WTC11 (cell line): ENCODE data around the gene RBFOX2.

Source experiments
- ARID4B ChIP-seq: sonication (generic); formaldehyde crosslinking; IDR thresholded peaks from 2 replicates; pipeline ENCODE4 v1.8.0; 2023; ENCODE audit warnings: missing genetic modification reagents, mild to moderate bottlenecking, borderline replicate concordance
- ATF3 ChIP-seq: sonication (generic); formaldehyde crosslinking; conservative IDR thresholded peaks from 2 replicates; pipeline ENCODE4 v1.8.1; 2022; ENCODE audit warnings: mild to moderate bottlenecking, missing genetic modification reagents
- CTCF ChIP-seq: fragments of 200-600 bp; IDR thresholded peaks from 2 replicates; pipeline ENCODE4 v1.8.0; 2022; ENCODE audit warnings: antibody characterized with exemption
- HMGA2 ChIP-seq: fragments of 250-450 bp; sonication (Bioruptor Pico); IDR thresholded peaks from 2 replicates; pipeline ENCODE4 v1.4.0; 2021; ENCODE audit warnings: mild to moderate bottlenecking, moderate library complexity
- MAX ChIP-seq: sonication (generic); formaldehyde crosslinking; IDR thresholded peaks from 2 replicates; pipeline ENCODE4 v1.8.0; 2022; ENCODE audit warnings: mild to moderate bottlenecking, missing genetic modification reagents
- SP1 ChIP-seq: sonication (generic); formaldehyde crosslinking; conservative IDR thresholded peaks from 2 replicates; pipeline ENCODE4 v1.8.1; 2022; ENCODE audit warnings: missing genetic modification reagents
- TCF7 ChIP-seq: sonication (generic); formaldehyde crosslinking; IDR thresholded peaks from 2 replicates; pipeline ENCODE4 v1.8.0; 2022; ENCODE audit warnings: mild to moderate bottlenecking, low read depth, missing genetic modification reagents, moderate library complexity
- TEAD4 ChIP-seq: sonication (generic); formaldehyde crosslinking; IDR thresholded peaks from 2 replicates; pipeline ENCODE4 v1.8.0; 2022; ENCODE audit warnings: mild to moderate bottlenecking, missing genetic modification reagents
- ZNF219 ChIP-seq: sonication (generic); formaldehyde crosslinking; IDR thresholded peaks from 2 replicates; pipeline ENCODE4 v1.8.0; 2023; ENCODE audit warnings: missing genetic modification reagents, mild to moderate bottlenecking, borderline replicate concordance
- TF ChIP-seq, protein P1 (sequence below): sonication (generic); formaldehyde crosslinking; IDR thresholded peaks from 2 replicates; pipeline ENCODE4 v1.8.1; 2023; ENCODE audit warnings: mild to moderate bottlenecking, moderate library complexity, missing genetic modification reagents
- TF ChIP-seq, protein P2 (sequence below): sonication (generic); formaldehyde crosslinking; conservative IDR thresholded peaks from 2 replicates; pipeline ENCODE4 v1.8.1; 2023; ENCODE audit warnings: mild to moderate bottlenecking, low read depth, missing genetic modification reagents, moderate library complexity

DNA sequence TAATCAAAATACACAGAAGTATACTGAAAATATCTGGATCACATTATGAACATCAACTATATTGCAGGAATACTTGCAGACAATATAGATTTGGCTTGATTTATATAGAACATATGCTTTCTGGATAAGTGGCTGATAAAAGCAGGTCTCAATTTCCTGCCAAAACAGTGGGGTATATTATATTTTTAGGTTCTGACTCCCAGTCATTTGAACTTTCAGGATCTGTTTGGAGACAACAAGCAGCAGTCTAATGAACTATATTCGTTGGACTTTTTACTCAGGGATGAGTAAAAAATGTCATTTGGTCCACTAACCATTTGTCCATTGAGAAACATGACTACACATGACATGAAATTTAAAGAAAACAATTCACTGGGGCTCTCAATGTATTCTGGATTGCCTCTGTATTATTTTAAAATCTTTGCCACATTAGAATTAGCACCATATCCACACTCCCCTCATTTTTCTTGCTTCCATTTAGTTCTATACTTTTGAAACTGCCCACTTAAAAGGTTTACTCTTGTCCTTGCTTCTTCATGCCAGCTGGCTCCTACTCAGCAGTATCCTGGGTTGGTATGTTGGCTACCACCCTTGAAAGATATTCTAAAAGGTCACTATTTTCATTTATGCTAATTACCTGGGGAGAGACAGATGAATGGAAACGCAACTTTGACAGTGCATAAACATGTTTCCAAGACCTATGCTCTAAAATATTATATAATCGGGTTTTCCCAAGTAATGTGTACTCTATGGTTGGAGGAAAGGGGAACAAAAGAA, 157.9 kb downstream of the RBFOX2 start:
- TF ChIP-seq, protein P1, sequence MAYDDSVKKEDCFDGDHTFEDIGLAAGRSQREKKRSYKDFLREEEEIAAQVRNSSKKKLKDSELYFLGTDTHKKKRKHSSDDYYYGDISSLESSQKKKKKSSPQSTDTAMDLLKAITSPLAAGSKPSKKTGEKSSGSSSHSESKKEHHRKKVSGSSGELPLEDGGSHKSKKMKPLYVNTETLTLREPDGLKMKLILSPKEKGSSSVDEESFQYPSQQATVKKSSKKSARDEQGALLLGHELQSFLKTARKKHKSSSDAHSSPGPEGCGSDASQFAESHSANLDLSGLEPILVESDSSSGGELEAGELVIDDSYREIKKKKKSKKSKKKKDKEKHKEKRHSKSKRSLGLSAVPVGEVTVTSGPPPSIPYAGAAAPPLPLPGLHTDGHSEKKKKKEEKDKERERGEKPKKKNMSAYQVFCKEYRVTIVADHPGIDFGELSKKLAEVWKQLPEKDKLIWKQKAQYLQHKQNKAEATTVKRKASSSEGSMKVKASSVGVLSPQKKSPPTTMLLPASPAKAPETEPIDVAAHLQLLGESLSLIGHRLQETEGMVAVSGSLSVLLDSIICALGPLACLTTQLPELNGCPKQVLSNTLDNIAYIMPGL = no peak
- no peak for TF ChIP-seq CTCF
- no peak for TF ChIP-seq HMGA2 (CRISPR knock-in tag)
- TF ChIP-seq ARID4B (CRISPR knock-in tag) = no peak
- TF ChIP-seq TCF7 = no peak
- TF ChIP-seq MAX = no peak
- no peak for TF ChIP-seq ATF3
- TF ChIP-seq TEAD4 (CRISPR knock-in tag) = no peak
- no peak for TF ChIP-seq ZNF219 (CRISPR knock-in tag)
- TF ChIP-seq SP1 = no peak
- TF ChIP-seq, protein P2, sequence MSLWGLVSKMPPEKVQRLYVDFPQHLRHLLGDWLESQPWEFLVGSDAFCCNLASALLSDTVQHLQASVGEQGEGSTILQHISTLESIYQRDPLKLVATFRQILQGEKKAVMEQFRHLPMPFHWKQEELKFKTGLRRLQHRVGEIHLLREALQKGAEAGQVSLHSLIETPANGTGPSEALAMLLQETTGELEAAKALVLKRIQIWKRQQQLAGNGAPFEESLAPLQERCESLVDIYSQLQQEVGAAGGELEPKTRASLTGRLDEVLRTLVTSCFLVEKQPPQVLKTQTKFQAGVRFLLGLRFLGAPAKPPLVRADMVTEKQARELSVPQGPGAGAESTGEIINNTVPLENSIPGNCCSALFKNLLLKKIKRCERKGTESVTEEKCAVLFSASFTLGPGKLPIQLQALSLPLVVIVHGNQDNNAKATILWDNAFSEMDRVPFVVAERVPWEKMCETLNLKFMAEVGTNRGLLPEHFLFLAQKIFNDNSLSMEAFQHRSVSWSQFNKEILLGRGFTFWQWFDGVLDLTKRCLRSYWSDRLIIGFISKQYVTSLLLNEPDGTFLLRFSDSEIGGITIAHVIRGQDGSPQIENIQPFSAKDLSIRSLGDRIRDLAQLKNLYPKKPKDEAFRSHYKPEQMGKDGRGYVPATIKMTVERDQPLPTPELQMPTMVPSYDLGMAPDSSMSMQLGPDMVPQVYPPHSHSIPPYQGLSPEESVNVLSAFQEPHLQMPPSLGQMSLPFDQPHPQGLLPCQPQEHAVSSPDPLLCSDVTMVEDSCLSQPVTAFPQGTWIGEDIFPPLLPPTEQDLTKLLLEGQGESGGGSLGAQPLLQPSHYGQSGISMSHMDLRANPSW = no peak
